Epidermal melanocyte (primary cell): ENCODE measurements around the gene BSX.
A peak's percentile ranks its signal among the peaks of the same experiment; 100 is the strongest.

Experiments used
- DNase-seq: peaks from one replicate; pipeline ENCODE4 v3.0.0; 2011; ENCODE audit warnings: low spot score; ENCODE audit not compliant: insufficient read length

Gene BSX

GRCh38 chr11:122981388-122982264 is at the start of gene BSX:
Gene BSX, minus strand, starts transcription at chr11:122981834. Its CDS starts 163 bp downstream, at chr11:122981671.
- DNase-seq: no peak

GRCh38 chr11:123030517-123030916 is 48.9 kb upstream of the BSX start:
- no peak for DNase-seq

- DNase-seq: peak; percentile 61
Measured at GRCh38 chr11:123020968-123021367, 39.3 kb upstream of the BSX start.

- no peak for DNase-seq
Measured at GRCh38 chr11:123018702-123019101, 37.1 kb upstream of the BSX start.

DNA sequence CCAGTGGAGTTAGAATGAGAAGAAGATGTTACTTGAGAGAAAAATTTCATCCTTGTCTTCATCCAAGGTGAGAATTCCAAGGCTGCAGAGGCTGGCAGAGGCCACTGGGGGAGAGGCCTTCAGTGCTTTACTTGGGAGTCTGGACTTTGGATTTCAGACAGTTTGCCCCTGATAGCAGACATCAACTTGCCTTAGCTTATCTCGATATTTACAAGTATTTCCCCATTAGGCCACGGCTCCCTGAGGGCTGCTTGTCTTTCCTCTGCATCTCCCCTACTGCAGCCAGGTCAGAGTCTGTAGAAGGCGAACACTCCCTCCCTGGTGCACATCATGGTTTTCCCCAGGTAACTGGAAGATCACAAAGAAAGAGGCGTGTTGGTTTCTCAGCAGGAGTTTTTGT is 29.9 kb upstream of the BSX start:
- DNase-seq: no peak

GRCh38 chr11:123006860-123007542 is 25.4 kb upstream of the BSX start:
- no peak for DNase-seq

DNA sequence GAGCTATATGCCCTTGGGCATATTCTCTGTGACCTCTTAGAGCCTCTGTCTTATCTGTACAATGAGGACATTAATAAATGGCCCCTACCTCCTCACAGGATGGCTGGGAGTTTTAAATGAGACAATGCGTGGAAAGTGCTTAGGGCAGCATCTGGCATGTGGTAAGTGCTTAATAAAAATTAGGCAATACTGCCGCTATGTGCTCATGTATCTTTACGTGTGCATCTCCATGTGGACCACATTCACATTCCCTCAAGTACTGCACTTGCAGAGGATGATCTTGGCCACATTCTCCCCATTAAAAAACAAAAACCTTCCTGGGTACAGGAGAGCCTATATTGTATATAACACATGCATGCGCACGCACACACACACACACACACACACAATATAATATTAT is 19.1 kb upstream of the BSX start:
- DNase-seq: no peak

GRCh38 chr11:122998727-122999366 is 17.2 kb upstream of the BSX start:
- no peak for DNase-seq

DNA sequence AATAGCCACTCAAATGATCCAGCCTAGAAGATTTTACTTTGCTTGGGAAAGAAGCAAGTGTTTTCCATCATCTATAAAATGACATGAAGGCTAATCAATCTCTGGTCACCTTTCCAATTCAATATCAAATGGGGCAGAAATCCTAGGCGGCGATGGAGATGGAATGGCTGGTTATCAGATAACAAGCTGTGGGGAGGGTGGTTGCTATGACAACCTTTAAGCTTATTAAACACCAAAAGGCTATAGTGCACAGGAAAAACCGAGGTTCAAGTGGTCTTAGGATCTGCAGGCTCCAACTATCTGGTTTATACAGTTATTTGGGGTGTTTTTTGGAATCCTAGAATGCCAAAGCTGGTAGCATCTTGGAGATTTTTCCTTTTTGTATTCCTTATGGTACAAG is 13.9 kb upstream of the BSX start:
- DNase-seq: no peak

DNA sequence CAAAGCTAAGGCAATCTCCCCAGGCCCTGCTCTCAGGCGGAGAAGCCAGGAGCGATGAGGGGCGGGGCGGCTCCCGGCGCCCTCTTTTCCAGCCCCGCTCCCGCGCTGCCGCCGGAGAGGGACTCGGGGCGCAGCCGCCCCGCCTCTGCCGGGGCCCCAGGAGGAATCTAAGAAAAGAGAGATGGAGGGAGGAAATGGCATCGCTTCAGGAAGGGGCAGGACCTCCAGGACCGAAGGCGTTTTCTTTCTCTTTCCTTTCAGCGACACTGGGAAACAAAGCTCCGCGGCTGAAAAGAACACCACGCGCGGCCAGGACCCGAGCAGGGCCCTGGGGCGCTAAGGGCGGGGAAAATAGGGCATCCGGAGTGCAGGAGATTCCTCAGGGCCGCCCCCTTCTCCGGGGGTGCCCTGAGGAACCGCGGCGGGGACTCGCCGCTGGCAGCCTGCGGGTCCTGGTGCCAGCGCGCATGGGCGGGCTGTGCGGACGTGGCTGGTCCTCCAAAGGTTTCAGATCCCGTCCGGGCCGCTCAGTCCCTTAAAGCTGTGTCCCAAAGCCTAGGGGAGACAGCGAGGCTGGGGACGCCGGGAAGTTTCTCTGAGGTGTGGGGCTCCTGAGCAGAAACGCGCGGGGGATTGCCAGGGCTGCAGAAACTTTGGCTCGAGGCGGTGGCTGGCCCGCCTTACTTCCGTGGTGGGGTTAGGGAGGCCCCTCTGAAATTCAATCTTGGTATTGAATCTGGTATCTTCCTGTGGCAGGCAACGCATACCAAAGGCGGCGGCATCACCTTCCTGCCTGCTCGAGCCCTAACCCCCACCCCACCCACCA is 2.8 kb upstream of the BSX start:
- DNase-seq: no peak

GRCh38 chr11:122983438-122984185 is 2.0 kb upstream of the BSX start:
- no peak for DNase-seq

DNA sequence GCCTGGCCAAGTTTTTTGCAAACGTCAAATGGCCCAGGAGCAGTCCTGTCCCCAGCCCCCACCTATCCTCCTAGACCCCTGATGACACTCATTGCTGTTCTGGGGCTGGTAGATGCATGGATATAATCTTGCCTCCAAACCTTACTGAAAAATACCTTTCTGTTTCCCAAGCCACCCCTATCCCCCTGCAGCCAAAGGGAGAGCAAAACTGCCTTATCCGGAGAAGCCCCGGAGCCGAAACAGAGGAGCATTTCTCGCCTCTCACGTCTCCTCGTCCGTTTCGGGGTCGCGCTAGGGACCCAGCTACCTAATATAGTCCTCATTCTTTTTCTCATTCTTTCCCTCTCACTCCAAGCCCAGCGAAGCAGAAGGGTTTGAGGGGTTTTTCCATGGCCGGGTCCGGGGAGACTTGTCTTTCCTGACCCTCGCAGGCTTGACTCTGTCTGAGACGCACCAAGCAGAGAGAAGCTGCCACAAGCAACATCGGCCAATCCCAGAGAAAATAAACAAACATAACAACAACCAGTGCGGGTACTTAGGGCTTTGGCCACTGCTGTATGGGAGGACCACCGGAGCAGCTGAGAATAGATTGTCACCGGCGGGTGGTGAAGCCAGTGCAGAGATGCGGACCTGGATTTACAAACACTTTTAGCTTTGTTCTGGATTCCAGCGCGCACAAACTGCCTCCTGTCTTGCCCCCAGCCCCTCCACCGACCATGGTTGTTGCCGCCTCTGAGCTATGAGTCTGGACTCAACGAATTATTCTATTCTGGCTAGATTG is 1.6 kb downstream of the BSX start:
- DNase-seq: no peak

- DNase-seq: no peak
Measured at GRCh38 chr11:122979103-122979814, 2.4 kb downstream of the BSX start.

DNA sequence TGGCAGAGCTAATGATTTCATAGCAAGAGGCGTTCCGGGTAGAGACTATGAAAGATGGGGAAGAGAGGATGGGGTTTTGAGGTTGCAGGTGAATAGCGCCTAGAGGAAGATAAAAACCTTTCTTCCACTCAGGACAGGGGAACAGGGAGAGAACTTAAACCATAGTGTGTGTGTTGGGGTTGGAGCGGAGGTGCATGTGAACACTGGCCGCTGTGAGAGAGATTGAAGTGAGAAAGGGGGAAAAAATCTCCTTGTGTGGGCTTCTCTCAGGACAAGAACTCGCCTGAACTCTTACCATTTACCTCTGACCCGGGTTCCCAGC is 3.4 kb downstream of the BSX start:
- no peak for DNase-seq

- DNase-seq: no peak
Measured at GRCh38 chr11:122977470-122978298, 4.0 kb downstream of the BSX start.

GRCh38 chr11:122976734-122977469 is 4.7 kb downstream of the BSX start:
- DNase-seq: no peak

- DNase-seq: no peak
Measured at GRCh38 chr11:122976061-122976733, 5.4 kb downstream of the BSX start.
